CD4-positive, alpha-beta T cell treated with Interleukin-12 subunit alpha and Interleukin-12 subunit beta, for 1 hour (primary cell): Measurements from ENCODE around the gene PIK3CB.
"Not testable (repeated sequence)": the region's sequence is repeated elsewhere in the genome, so short reads cannot be mapped to it uniquely, and the experiment has no call there.

ENCODE experiments used
- DNase-seq: peaks from one replicate; pipeline ENCODE4 v3.0.0-alpha.2; 2020

PIK3CB gene

GRCh38 chr3:138834596-138835396, at the start of gene PIK3CB:
Gene PIK3CB (minus strand): TSS chr3:138834928. CDS start chr3:138759343, 75,585 bp downstream.
- peak; percentile 88 for DNase-seq

GRCh38 chr3:138881233-138881632, 46.5 kb upstream of the PIK3CB start:
- no peak for DNase-seq

- no peak for DNase-seq
Measured at GRCh38 chr3:138879541-138880380, 45.0 kb upstream of the PIK3CB start.

- DNase-seq, result no peak
Measured at GRCh38 chr3:138877226-138877625, 42.5 kb upstream of the PIK3CB start.

- DNase-seq, result no peak
Measured at GRCh38 chr3:138875754-138876664, 41.3 kb upstream of the PIK3CB start.

- no peak for DNase-seq
Measured at GRCh38 chr3:138875096-138875753, 40.5 kb upstream of the PIK3CB start.

GRCh38 chr3:138873471-138874278, 38.9 kb upstream of the PIK3CB start:
- DNase-seq, result no peak

GRCh38 chr3:138872632-138873031, 37.9 kb upstream of the PIK3CB start:
- DNase-seq, result no peak

GRCh38 chr3:138867996-138868395, 33.3 kb upstream of the PIK3CB start:
- no peak for DNase-seq

- no peak for DNase-seq
Measured at GRCh38 chr3:138863776-138864113, 29.0 kb upstream of the PIK3CB start.

- no peak for DNase-seq
Measured at GRCh38 chr3:138862924-138863775, 28.4 kb upstream of the PIK3CB start.

- DNase-seq, result no peak
Measured at GRCh38 chr3:138862531-138862923, 27.8 kb upstream of the PIK3CB start.

GRCh38 chr3:138861798-138862197, 27.1 kb upstream of the PIK3CB start:
- DNase-seq, result no peak

- no peak for DNase-seq
Measured at GRCh38 chr3:138856799-138857198, 22.1 kb upstream of the PIK3CB start.

GRCh38 chr3:138854940-138855339, 20.2 kb upstream of the PIK3CB start:
- no peak for DNase-seq

- no peak for DNase-seq
Measured at GRCh38 chr3:138854204-138854603, 19.5 kb upstream of the PIK3CB start.

GRCh38 chr3:138850151-138850550, 15.4 kb upstream of the PIK3CB start:
- no peak for DNase-seq

- DNase-seq, result no peak
Measured at GRCh38 chr3:138849222-138849940, 14.7 kb upstream of the PIK3CB start.

- no peak for DNase-seq
Measured at GRCh38 chr3:138848696-138849095, 14.0 kb upstream of the PIK3CB start.

GRCh38 chr3:138846824-138847223, 12.1 kb upstream of the PIK3CB start:
- not testable (repeated sequence) for DNase-seq
